CD4-positive, alpha-beta T cell treated with Interleukin-15 for 1 hour (primary cell): ENCODE data around the gene DAB1.
A peak's percentile ranks its signal among the peaks of the same experiment; 100 is the strongest.

Experiments
- DNase-seq: peaks from one replicate; pipeline ENCODE4 v3.0.0-alpha.2; 2020

Gene DAB1

GRCh38 chr1:57311411-57311810, 112.4 kb downstream of the DAB1 start:
- no peak for DNase-seq

GRCh38 chr1:57311006-57311405, 112.9 kb downstream of the DAB1 start:
- DNase-seq = no peak

- no peak for DNase-seq
Observed at GRCh38 chr1:57309630-57310029, 114.2 kb downstream of the DAB1 start.

GRCh38 chr1:57307392-57308170, 116.3 kb downstream of the DAB1 start:
- peak; percentile 86 for DNase-seq

- DNase-seq = no peak
Observed at GRCh38 chr1:57304591-57304990, 119.3 kb downstream of the DAB1 start.

- no peak for DNase-seq
Observed at GRCh38 chr1:57302812-57303596, 120.9 kb downstream of the DAB1 start.

GRCh38 chr1:57300186-57300585, 123.7 kb downstream of the DAB1 start:
- no peak for DNase-seq

- no peak for DNase-seq
Observed at GRCh38 chr1:57296726-57297250, 127.1 kb downstream of the DAB1 start.

GRCh38 chr1:57295326-57295725, 128.5 kb downstream of the DAB1 start:
- no peak for DNase-seq

- DNase-seq = no peak
Observed at GRCh38 chr1:57294177-57294576, 129.7 kb downstream of the DAB1 start.

- DNase-seq = no peak
Observed at GRCh38 chr1:57293214-57293613, 130.6 kb downstream of the DAB1 start.

- DNase-seq = no peak
Observed at GRCh38 chr1:57289781-57290180, 134.1 kb downstream of the DAB1 start.

- DNase-seq = no peak
Observed at GRCh38 chr1:57285992-57286391, 137.9 kb downstream of the DAB1 start.

GRCh38 chr1:57282411-57282810, 141.4 kb downstream of the DAB1 start:
- DNase-seq = no peak

- no peak for DNase-seq
Observed at GRCh38 chr1:57281324-57281723, 142.5 kb downstream of the DAB1 start.

- DNase-seq = no peak
Observed at GRCh38 chr1:57279909-57280666, 143.8 kb downstream of the DAB1 start.

GRCh38 chr1:57278558-57278957, 145.3 kb downstream of the DAB1 start:
- DNase-seq = no peak

- no peak for DNase-seq
Observed at GRCh38 chr1:57277681-57278080, 146.2 kb downstream of the DAB1 start.

GRCh38 chr1:57276918-57277317, 146.9 kb downstream of the DAB1 start:
- DNase-seq = no peak

GRCh38 chr1:57272601-57273000, 151.3 kb downstream of the DAB1 start:
- DNase-seq = no peak

- no peak for DNase-seq
Observed at GRCh38 chr1:57272150-57272549, 151.7 kb downstream of the DAB1 start.

GRCh38 chr1:57270927-57271698, 152.7 kb downstream of the DAB1 start:
- DNase-seq = no peak
